ENCODE results near the gene UNKL. TPM values are rescaled to one million over a fixed set of nuclear protein-coding genes. Genes with fewer than 3 reads are reported as not detected.

Gene UNKL
- total RNA-seq, result 10 to 100 TPM; 49.2 to 49.9 TPM
- polyA plus RNA-seq (ENCODE audit: insufficient read depth, low read depth, low replicate concordance), result 23.7 TPM
- long read RNA-seq, donor 1, partial matches to known transcripts, result 0 of 2 reads
- long read RNA-seq, donor 1, other reads (novel, unspliced or antisense), result 0 of 2 reads
- long read RNA-seq, donor 2, partial matches to known transcripts, result 0 of 2 reads
- long read RNA-seq, donor 2, other reads (novel, unspliced or antisense), result 0 of 2 reads

GRCh38 chr16:1414532-1415260 is at the start of gene UNKL:
Gene UNKL, minus strand, starts transcription at chr16:1414704. Its CDS starts 13 bp downstream, at chr16:1414691.
- TF ChIP-seq POLR2A (IDR thresholded peaks at IDR 0.05) (no peak), CTCF (IDR thresholded peaks at IDR 0.05) (no peak)
- intact Hi-C loops (cut with DNase I; ENCODE audit: low total_unique reads), result no loop called here
- Histone ChIP-seq H3K4me3 (peak within 1 kb of the TSS; percentile 81 to 88), H3K27ac (peak within 1 kb of the TSS; percentile 76 to 87), H3K27me3 (no peaks in the 10 kb centered on the region), H3K4me1 (peaks cover 10% of the 10 kb centered on the region), H3K9me3 (no peaks in the 10 kb centered on the region), H3K36me3 (ENCODE audit: low read depth, missing control alignments) (no peaks in the 10 kb centered on the region)
- DNase-seq, result peak; percentile 76
- WGBS, 2 donors, result 8 to 9% methylated on average over 5 to 7 of the region's 72 CpGs

- no peaks in the 10 kb centered on the region for H3K9me3 ChIP-seq
- 70 to 87% methylated on average over 22 to 23 of the region's 24 CpGs for WGBS, 2 donors
- intact Hi-C loops (cut with DNase I; ENCODE audit: low total_unique reads), result no loop called here
- no peaks in the 10 kb centered on the region for H3K36me3 ChIP-seq (ENCODE audit: low read depth, missing control alignments)
- no peak for DNase-seq
- H3K4me3 ChIP-seq, result no peak overlapping the region
- TF ChIP-seq POLR2A (IDR thresholded peaks at IDR 0.05) (no peak), CTCF (IDR thresholded peaks at IDR 0.05) (no peak)
- no peaks in the 10 kb centered on the region for H3K27me3 ChIP-seq
- H3K27ac ChIP-seq, result no peak overlapping the region
- no peaks in the 10 kb centered on the region for H3K4me1 ChIP-seq
Measured at GRCh38 chr16:1461146-1461545, 46.6 kb upstream of the UNKL start.

- TF ChIP-seq POLR2A (IDR thresholded peaks at IDR 0.05), result no peak
- TF ChIP-seq CTCF (IDR thresholded peaks at IDR 0.05), result no peak
- Histone ChIP-seq H3K27ac (no peak overlapping the region), H3K4me1 (no peaks in the 10 kb centered on the region), H3K36me3 (ENCODE audit: low read depth, missing control alignments) (no peaks in the 10 kb centered on the region), H3K27me3 (no peaks in the 10 kb centered on the region), H3K9me3 (no peaks in the 10 kb centered on the region), H3K4me3 (no peak overlapping the region)
- intact Hi-C loops (cut with DNase I; ENCODE audit: low total_unique reads), result no loop called here
- 88% methylated on average over 30 of the region's 30 CpGs; no CpG with 5 or more reads in 1 of the 2 donors for WGBS, 2 donors
- DNase-seq, result no peak
Measured at GRCh38 chr16:1460602-1461138, 46.2 kb upstream of the UNKL start.

- no peaks in the 10 kb centered on the region for H3K4me1 ChIP-seq
- no peaks in the 10 kb centered on the region for H3K27me3 ChIP-seq
- no peak overlapping the region for H3K4me3 ChIP-seq
- no peak for DNase-seq
- WGBS, 2 donors, result 81 to 83% methylated on average over 7 to 10 of the region's 10 CpGs
- H3K9me3 ChIP-seq, result no peaks in the 10 kb centered on the region
- no peak overlapping the region for H3K27ac ChIP-seq
- TF ChIP-seq POLR2A (IDR thresholded peaks at IDR 0.05) (no peak), CTCF (IDR thresholded peaks at IDR 0.05) (no peak)
- no peaks in the 10 kb centered on the region for H3K36me3 ChIP-seq (ENCODE audit: low read depth, missing control alignments)
- intact Hi-C loops (cut with DNase I; ENCODE audit: low total_unique reads), result no loop called here
Measured at GRCh38 chr16:1459967-1460366, 45.5 kb upstream of the UNKL start.
